HEK293 (cell line): ENCODE measurements around the gene FAAH.

Experiments
- GFI1B ChIP-seq: fragments of 450-650 bp; formaldehyde crosslinking; IDR thresholded peaks from 2 replicates; pipeline ENCODE4 v1.5.1; 2016; ENCODE audit warnings: missing biosample characterization, missing genetic modification characterization
- GLIS1 ChIP-seq: fragments of 450-650 bp; formaldehyde crosslinking; IDR thresholded peaks from 2 replicates; pipeline ENCODE4 v1.5.1; 2016; ENCODE audit warnings: missing biosample characterization, missing genetic modification characterization
- KLF7 ChIP-seq: fragments of 450-650 bp; formaldehyde crosslinking; IDR thresholded peaks from 2 replicates; pipeline ENCODE4 v1.5.1; 2016; ENCODE audit warnings: missing biosample characterization, missing genetic modification characterization, borderline replicate concordance
- KLF9 ChIP-seq: fragments of 450-650 bp; formaldehyde crosslinking; IDR thresholded peaks from 2 replicates; pipeline ENCODE4 v1.5.1; 2016; ENCODE audit warnings: missing biosample characterization, missing genetic modification characterization, low read depth
- RBAK ChIP-seq: fragments of 450-650 bp; formaldehyde crosslinking; IDR thresholded peaks from 2 replicates; pipeline ENCODE4 v1.5.1; 2016; ENCODE audit warnings: missing biosample characterization, missing genetic modification characterization
- TRIM28 ChIP-seq: IDR thresholded peaks from 2 replicates; pipeline ENCODE4 v1.6.1; 2011; ENCODE audit warnings: low read length, control low read depth, borderline replicate concordance
- ZBTB1 ChIP-seq: fragments of 450-650 bp; formaldehyde crosslinking; IDR thresholded peaks from 2 replicates; pipeline ENCODE4 v1.5.1; 2016; ENCODE audit warnings: missing biosample characterization, missing genetic modification characterization
- ZBTB48 ChIP-seq: fragments of 450-650 bp; formaldehyde crosslinking; IDR thresholded peaks from 2 replicates; pipeline ENCODE4 v1.5.1; 2016; ENCODE audit warnings: missing biosample characterization, missing genetic modification characterization
- ZFP41 ChIP-seq: fragments of 450-650 bp; formaldehyde crosslinking; IDR thresholded peaks from 2 replicates; pipeline ENCODE4 v1.5.1; 2016; ENCODE audit warnings: missing biosample characterization, missing genetic modification characterization, borderline replicate concordance
- ZNF112 ChIP-seq: fragments of 450-650 bp; formaldehyde crosslinking; IDR thresholded peaks from 2 replicates; pipeline ENCODE4 v1.5.0; 2017; ENCODE audit warnings: missing biosample characterization, missing genetic modification characterization
- ZNF138 ChIP-seq: fragments of 450-650 bp; formaldehyde crosslinking; IDR thresholded peaks from 2 replicates; pipeline ENCODE4 v1.5.1; 2016; ENCODE audit warnings: missing biosample characterization, missing genetic modification characterization, borderline replicate concordance
- ZNF341 ChIP-seq: fragments of 450-650 bp; formaldehyde crosslinking; IDR thresholded peaks from 2 replicates; pipeline ENCODE4; 2016; ENCODE audit warnings: low read depth, missing biosample characterization, missing genetic modification characterization
- ZNF510 ChIP-seq: fragments of 450-650 bp; formaldehyde crosslinking; IDR thresholded peaks from 2 replicates; pipeline ENCODE4 v1.5.1; 2018; ENCODE audit warnings: mild to moderate bottlenecking, missing genetic modification characterization, missing biosample characterization; ENCODE audit not compliant: insufficient replicate concordance
- ZNF623 ChIP-seq: fragments of 450-650 bp; formaldehyde crosslinking; IDR thresholded peaks from 2 replicates; pipeline ENCODE4 v1.5.1; 2016; ENCODE audit warnings: missing biosample characterization, missing genetic modification characterization
- ZNF664 ChIP-seq: fragments of 450-650 bp; formaldehyde crosslinking; IDR thresholded peaks from 2 replicates; pipeline ENCODE4 v1.5.1; 2016; ENCODE audit warnings: missing biosample characterization, missing genetic modification characterization
- ZNF670 ChIP-seq: fragments of 450-650 bp; formaldehyde crosslinking; IDR thresholded peaks from 2 replicates; pipeline ENCODE4 v1.5.1; 2016; ENCODE audit warnings: missing biosample characterization, missing genetic modification characterization, low read depth
- ZNF792 ChIP-seq: fragments of 450-650 bp; formaldehyde crosslinking; IDR thresholded peaks from 2 replicates; pipeline ENCODE4 v1.5.1; 2016; ENCODE audit warnings: missing biosample characterization, missing genetic modification characterization
- ZNF830 ChIP-seq: fragments of 450-650 bp; IDR thresholded peaks from 2 replicates; pipeline ENCODE4 v1.5.0; 2018; ENCODE audit warnings: missing biosample characterization, missing genetic modification characterization, low read depth, mild to moderate bottlenecking, moderate library complexity
- ZNF837 ChIP-seq: fragments of 450-650 bp; formaldehyde crosslinking; IDR thresholded peaks from 2 replicates; pipeline ENCODE4 v1.5.1; 2016; ENCODE audit warnings: missing biosample characterization, missing genetic modification characterization
- TF ChIP-seq, protein P1 (sequence below): fragments of 450-650 bp; IDR thresholded peaks from 2 replicates; pipeline ENCODE4 v1.5.1; 2018; ENCODE audit warnings: missing biosample characterization, mild to moderate bottlenecking, missing genetic modification characterization
- TF ChIP-seq, protein P2 (sequence below): fragments of 450-650 bp; formaldehyde crosslinking; IDR thresholded peaks from 2 replicates; pipeline ENCODE4 v1.5.1; 2016; ENCODE audit warnings: missing biosample characterization, missing genetic modification characterization
- TF ChIP-seq, protein P3 (sequence below): fragments of 450-650 bp; formaldehyde crosslinking; IDR thresholded peaks from 2 replicates; pipeline ENCODE4 v1.5.1; 2016; ENCODE audit warnings: missing biosample characterization, missing genetic modification characterization, borderline replicate concordance
- TF ChIP-seq, protein P4 (sequence below): fragments of 450-650 bp; formaldehyde crosslinking; IDR thresholded peaks from 2 replicates; pipeline ENCODE4 v1.5.1; 2016; ENCODE audit warnings: missing biosample characterization, missing genetic modification characterization
- TF ChIP-seq, protein P5 (sequence below): fragments of 450-650 bp; formaldehyde crosslinking; IDR thresholded peaks from 2 replicates; pipeline ENCODE4 v1.5.1; 2016; ENCODE audit warnings: missing biosample characterization, missing genetic modification characterization

The FAAH gene

GRCh38 chr1:46394108-46394871 is at the start of gene FAAH (continued):
- no peak for TF ChIP-seq ZBTB1 (tag by site-specific recombination)
- no peak for TF ChIP-seq ZNF830
- TF ChIP-seq ZNF138 = no peak
- no peak for TF ChIP-seq ZNF792 (tag by site-specific recombination)
- peak; percentile 70 for TF ChIP-seq GLIS1 (tag by site-specific recombination)
- TF ChIP-seq ZBTB48 (tag by site-specific recombination) = peak; percentile 81
- no peak for TF ChIP-seq ZNF670 (tag by site-specific recombination)
- no peak; the same call in none of the 2 replicates for TF ChIP-seq ZNF341 (tag by site-specific recombination)
- peak; percentile 83 for TF ChIP-seq KLF9 (tag by site-specific recombination)
- no peak for TF ChIP-seq ZNF837
- TF ChIP-seq GFI1B (tag by site-specific recombination) = no peak
- TF ChIP-seq TRIM28 = no peak
- no peak for TF ChIP-seq ZNF664
- no peak for TF ChIP-seq ZNF623
- no peak for TF ChIP-seq ZNF112 (tag by site-specific recombination)
- TF ChIP-seq, protein P1, sequence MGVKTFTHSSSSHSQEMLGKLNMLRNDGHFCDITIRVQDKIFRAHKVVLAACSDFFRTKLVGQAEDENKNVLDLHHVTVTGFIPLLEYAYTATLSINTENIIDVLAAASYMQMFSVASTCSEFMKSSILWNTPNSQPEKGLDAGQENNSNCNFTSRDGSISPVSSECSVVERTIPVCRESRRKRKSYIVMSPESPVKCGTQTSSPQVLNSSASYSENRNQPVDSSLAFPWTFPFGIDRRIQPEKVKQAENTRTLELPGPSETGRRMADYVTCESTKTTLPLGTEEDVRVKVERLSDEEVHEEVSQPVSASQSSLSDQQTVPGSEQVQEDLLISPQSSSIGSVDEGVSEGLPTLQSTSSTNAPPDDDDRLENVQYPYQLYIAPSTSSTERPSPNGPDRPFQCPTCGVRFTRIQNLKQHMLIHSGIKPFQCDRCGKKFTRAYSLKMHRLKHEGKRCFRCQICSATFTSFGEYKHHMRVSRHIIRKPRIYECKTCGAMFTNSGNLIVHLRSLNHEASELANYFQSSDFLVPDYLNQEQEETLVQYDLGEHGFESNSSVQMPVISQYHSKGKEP = peak; percentile 65; the same call in 1 of the 2 replicates
- TF ChIP-seq KLF7 (tag by site-specific recombination) = peak; percentile 94
- no peak for TF ChIP-seq ZFP41 (tag by site-specific recombination)
- TF ChIP-seq RBAK (tag by site-specific recombination) = no peak
- TF ChIP-seq, protein P2, sequence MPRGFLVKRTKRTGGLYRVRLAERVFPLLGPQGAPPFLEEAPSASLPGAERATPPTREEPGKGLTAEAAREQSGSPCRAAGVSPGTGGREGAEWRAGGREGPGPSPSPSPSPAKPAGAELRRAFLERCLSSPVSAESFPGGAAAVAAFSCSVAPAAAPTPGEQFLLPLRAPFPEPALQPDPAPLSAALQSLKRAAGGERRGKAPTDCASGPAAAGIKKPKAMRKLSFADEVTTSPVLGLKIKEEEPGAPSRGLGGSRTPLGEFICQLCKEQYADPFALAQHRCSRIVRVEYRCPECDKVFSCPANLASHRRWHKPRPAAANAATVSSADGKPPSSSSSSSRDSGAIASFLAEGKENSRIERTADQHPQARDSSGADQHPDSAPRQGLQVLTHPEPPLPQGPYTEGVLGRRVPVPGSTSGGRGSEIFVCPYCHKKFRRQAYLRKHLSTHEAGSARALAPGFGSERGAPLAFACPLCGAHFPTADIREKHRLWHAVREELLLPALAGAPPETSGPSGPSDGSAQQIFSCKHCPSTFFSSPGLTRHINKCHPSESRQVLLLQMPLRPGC = peak; percentile 33
- TF ChIP-seq, protein P3, sequence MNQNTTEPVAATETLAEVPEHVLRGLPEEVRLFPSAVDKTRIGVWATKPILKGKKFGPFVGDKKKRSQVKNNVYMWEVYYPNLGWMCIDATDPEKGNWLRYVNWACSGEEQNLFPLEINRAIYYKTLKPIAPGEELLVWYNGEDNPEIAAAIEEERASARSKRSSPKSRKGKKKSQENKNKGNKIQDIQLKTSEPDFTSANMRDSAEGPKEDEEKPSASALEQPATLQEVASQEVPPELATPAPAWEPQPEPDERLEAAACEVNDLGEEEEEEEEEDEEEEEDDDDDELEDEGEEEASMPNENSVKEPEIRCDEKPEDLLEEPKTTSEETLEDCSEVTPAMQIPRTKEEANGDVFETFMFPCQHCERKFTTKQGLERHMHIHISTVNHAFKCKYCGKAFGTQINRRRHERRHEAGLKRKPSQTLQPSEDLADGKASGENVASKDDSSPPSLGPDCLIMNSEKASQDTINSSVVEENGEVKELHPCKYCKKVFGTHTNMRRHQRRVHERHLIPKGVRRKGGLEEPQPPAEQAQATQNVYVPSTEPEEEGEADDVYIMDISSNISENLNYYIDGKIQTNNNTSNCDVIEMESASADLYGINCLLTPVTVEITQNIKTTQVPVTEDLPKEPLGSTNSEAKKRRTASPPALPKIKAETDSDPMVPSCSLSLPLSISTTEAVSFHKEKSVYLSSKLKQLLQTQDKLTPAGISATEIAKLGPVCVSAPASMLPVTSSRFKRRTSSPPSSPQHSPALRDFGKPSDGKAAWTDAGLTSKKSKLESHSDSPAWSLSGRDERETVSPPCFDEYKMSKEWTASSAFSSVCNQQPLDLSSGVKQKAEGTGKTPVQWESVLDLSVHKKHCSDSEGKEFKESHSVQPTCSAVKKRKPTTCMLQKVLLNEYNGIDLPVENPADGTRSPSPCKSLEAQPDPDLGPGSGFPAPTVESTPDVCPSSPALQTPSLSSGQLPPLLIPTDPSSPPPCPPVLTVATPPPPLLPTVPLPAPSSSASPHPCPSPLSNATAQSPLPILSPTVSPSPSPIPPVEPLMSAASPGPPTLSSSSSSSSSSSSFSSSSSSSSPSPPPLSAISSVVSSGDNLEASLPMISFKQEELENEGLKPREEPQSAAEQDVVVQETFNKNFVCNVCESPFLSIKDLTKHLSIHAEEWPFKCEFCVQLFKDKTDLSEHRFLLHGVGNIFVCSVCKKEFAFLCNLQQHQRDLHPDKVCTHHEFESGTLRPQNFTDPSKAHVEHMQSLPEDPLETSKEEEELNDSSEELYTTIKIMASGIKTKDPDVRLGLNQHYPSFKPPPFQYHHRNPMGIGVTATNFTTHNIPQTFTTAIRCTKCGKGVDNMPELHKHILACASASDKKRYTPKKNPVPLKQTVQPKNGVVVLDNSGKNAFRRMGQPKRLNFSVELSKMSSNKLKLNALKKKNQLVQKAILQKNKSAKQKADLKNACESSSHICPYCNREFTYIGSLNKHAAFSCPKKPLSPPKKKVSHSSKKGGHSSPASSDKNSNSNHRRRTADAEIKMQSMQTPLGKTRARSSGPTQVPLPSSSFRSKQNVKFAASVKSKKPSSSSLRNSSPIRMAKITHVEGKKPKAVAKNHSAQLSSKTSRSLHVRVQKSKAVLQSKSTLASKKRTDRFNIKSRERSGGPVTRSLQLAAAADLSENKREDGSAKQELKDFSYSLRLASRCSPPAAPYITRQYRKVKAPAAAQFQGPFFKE (tag by site-specific recombination) = no peak
- TF ChIP-seq, protein P4, sequence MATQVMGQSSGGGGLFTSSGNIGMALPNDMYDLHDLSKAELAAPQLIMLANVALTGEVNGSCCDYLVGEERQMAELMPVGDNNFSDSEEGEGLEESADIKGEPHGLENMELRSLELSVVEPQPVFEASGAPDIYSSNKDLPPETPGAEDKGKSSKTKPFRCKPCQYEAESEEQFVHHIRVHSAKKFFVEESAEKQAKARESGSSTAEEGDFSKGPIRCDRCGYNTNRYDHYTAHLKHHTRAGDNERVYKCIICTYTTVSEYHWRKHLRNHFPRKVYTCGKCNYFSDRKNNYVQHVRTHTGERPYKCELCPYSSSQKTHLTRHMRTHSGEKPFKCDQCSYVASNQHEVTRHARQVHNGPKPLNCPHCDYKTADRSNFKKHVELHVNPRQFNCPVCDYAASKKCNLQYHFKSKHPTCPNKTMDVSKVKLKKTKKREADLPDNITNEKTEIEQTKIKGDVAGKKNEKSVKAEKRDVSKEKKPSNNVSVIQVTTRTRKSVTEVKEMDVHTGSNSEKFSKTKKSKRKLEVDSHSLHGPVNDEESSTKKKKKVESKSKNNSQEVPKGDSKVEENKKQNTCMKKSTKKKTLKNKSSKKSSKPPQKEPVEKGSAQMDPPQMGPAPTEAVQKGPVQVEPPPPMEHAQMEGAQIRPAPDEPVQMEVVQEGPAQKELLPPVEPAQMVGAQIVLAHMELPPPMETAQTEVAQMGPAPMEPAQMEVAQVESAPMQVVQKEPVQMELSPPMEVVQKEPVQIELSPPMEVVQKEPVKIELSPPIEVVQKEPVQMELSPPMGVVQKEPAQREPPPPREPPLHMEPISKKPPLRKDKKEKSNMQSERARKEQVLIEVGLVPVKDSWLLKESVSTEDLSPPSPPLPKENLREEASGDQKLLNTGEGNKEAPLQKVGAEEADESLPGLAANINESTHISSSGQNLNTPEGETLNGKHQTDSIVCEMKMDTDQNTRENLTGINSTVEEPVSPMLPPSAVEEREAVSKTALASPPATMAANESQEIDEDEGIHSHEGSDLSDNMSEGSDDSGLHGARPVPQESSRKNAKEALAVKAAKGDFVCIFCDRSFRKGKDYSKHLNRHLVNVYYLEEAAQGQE (tag by site-specific recombination) = no peak
- no peak for TF ChIP-seq ZNF510
- TF ChIP-seq, protein P5, sequence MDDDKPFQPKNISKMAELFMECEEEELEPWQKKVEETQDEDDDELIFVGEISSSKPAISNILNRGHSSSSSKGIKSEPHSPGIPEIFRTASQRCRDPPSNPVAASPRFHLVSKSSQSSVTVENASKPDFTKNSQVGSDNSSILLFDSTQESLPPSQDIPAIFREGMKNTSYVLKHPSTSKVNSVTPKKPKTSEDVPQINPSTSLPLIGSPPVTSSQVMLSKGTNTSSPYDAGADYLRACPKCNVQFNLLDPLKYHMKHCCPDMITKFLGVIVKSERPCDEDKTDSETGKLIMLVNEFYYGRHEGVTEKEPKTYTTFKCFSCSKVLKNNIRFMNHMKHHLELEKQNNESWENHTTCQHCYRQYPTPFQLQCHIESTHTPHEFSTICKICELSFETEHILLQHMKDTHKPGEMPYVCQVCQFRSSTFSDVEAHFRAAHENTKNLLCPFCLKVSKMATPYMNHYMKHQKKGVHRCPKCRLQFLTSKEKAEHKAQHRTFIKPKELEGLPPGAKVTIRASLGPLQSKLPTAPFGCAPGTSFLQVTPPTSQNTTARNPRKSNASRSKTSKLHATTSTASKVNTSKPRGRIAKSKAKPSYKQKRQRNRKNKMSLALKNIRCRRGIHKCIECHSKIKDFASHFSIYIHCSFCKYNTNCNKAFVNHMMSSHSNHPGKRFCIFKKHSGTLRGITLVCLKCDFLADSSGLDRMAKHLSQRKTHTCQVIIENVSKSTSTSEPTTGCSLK (tag by site-specific recombination) = no peak
